Hepatocyte (in vitro differentiated cells): Measurements from ENCODE around the gene TMEM17. TPM values are rescaled to one million over a fixed set of nuclear protein-coding genes. Genes with fewer than 3 reads are reported as not detected.

Experiments
- DNase-seq: peaks from one replicate; pipeline ENCODE4 v3.0.0-alpha.2; 2016; ENCODE audit warnings: low spot score
- H2AFZ ChIP-seq: fragments of 200-600 bp; sonication (generic); 2 replicates; pipeline ENCODE4 v1.6.0; 2016; ENCODE audit warnings: antibody characterized with exemption, mild to moderate bottlenecking
- H3K27ac ChIP-seq: fragments of 200-600 bp; sonication (generic); 2 replicates; pipeline ENCODE4 v1.5.1; 2016; ENCODE audit warnings: mild to moderate bottlenecking
- H3K27me3 ChIP-seq: fragments of 200-600 bp; sonication (generic); 2 replicates; pipeline ENCODE4 v1.6.1; 2016
- H3K36me3 ChIP-seq: fragments of 200-600 bp; sonication (generic); replicated peaks from 2 replicates; pipeline ENCODE4 v1.5.1; 2016; ENCODE audit warnings: low read depth; ENCODE audit not compliant: insufficient read depth
- H3K4me1 ChIP-seq: fragments of 200-600 bp; sonication (generic); 2 replicates; pipeline ENCODE4 v1.5.1; 2016; ENCODE audit warnings: mild to moderate bottlenecking, moderate library complexity; ENCODE audit not compliant: insufficient read depth
- H3K4me2 ChIP-seq: fragments of 200-600 bp; sonication (generic); 2 replicates; pipeline ENCODE4 v1.6.0; 2016
- H3K4me3 ChIP-seq: fragments of 200-600 bp; sonication (generic); 2 replicates; pipeline ENCODE4 v1.5.1; 2016; ENCODE audit warnings: mild to moderate bottlenecking
- H3K79me2 ChIP-seq: fragments of 200-600 bp; sonication (generic); 2 replicates; pipeline ENCODE4 v1.6.0; 2017; ENCODE audit warnings: mild to moderate bottlenecking
- H3K9me2 ChIP-seq: fragments of 200-600 bp; sonication (generic); replicated peaks from 2 replicates; pipeline ENCODE4 v1.6.0; 2017; ENCODE audit warnings: mild to moderate bottlenecking; ENCODE audit not compliant: insufficient read depth
- H3K9me3 ChIP-seq: fragments of 200-600 bp; sonication (generic); 2 replicates; pipeline ENCODE4 v1.5.1; 2016; ENCODE audit warnings: low read depth, mild to moderate bottlenecking
- H4K20me1 ChIP-seq: fragments of 200-600 bp; sonication (generic); 2 replicates; pipeline ENCODE4 v1.6.0; 2016; ENCODE audit warnings: mild to moderate bottlenecking; ENCODE audit not compliant: insufficient read depth, poor library complexity, severe bottlenecking
- CTCF ChIP-seq: fragments of 200-600 bp; sonication (generic); IDR thresholded peaks from 2 replicates; pipeline ENCODE4 v1.5.1; 2016; ENCODE audit warnings: antibody characterized with exemption, mild to moderate bottlenecking; ENCODE audit not compliant: poor library complexity
- EZH2 ChIP-seq: fragments of 200-600 bp; sonication (generic); IDR thresholded peaks from 2 replicates; pipeline ENCODE4 v1.6.1; 2016; ENCODE audit warnings: antibody characterized with exemption, mild to moderate bottlenecking, borderline replicate concordance
- EZH2phosphoT487 ChIP-seq: fragments of 200-600 bp; sonication (generic); IDR thresholded peaks from one replicate; pipeline ENCODE4 v1.6.1; 2018; ENCODE audit warnings: antibody characterized with exemption, mild to moderate bottlenecking, low read depth, moderate library complexity; ENCODE audit not compliant: unreplicated experiment, severe bottlenecking
- WGBS: methylation state at CpG from one replicate; pipeline ENCODE4 v1.1.6; 2016; ENCODE audit warnings: low lambda C conversion rate; ENCODE audit errors: missing lambda C conversion rate; 5-methylcytosine and 5-hydroxymethylcytosine counted together
- polyA plus RNA-seq: library from polyadenylated mRNA; unstranded; fragments of >200 nt; fragmentation: Nextera tagmentation; extraction: Ambion mirVana; gene quantifications from 2 replicates; pipeline ENCODE4 v1.2.1, GENCODE V29; 2016
- total RNA-seq: library from RNA; depleted of rRNA; stranded (reverse); fragments of >200 nt; gene quantifications from 2 replicates; pipeline ENCODE4 v1.2.3, GENCODE V29; 2014

The TMEM17 gene
- total and polyA plus RNA-seq, 2 experiments from 2014 or later: 3.6 TPM

GRCh38 chr2:62471404-62471803 is 34.6 kb downstream of the TMEM17 start:
- WGBS: 84% methylated on average over 2 of the region's 2 CpGs
- H3K27ac ChIP-seq: no peak overlapping the region
- H2AFZ ChIP-seq: no peak overlapping the region
- no peaks in the 10 kb centered on the region for H3K36me3 ChIP-seq
- H3K4me1 ChIP-seq: peaks cover 16% of the 10 kb centered on the region
- H3K4me3 ChIP-seq: no peak overlapping the region
- H3K9me3 ChIP-seq: no peaks in the 10 kb centered on the region
- H4K20me1 ChIP-seq: no peaks in the 10 kb centered on the region
- TF ChIP-seq CTCF (no peak), EZH2phosphoT487 (no peak), EZH2 (no peak)
- H3K79me2 ChIP-seq: no peaks in the 10 kb centered on the region
- H3K9me2 ChIP-seq: no peaks in the 10 kb centered on the region
- H3K27me3 ChIP-seq: no peaks in the 10 kb centered on the region
- DNase-seq: no peak
- H3K4me2 ChIP-seq: no peak overlapping the region

DNA sequence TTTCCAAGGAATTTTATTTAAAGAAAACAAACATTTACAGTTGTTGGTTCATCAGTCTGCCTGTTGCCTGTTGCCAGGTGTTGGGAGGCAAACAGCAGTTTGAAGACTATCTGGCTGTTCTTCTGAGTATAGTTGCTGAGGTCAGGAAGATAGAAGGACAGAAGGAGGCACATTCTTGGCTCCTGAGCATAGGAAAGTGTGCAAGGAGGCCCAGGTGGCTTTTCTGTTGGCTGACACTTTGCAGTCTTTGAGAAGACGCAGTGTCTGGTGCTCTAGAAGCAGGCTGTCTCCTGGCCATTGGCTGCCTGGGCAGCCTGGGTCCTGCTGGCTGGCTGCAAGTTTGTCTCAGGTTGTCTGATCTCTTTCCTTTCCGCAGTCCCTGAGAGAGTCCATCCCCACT is 36.4 kb downstream of the TMEM17 start:
- Histone ChIP-seq H3K36me3 (no peaks in the 10 kb centered on the region), H3K4me2 (no peak overlapping the region), H3K79me2 (no peaks in the 10 kb centered on the region), H3K9me3 (no peaks in the 10 kb centered on the region), H3K9me2 (no peaks in the 10 kb centered on the region), H4K20me1 (no peaks in the 10 kb centered on the region), H3K27me3 (no peaks in the 10 kb centered on the region), H3K4me1 (peaks cover 5% of the 10 kb centered on the region), H3K27ac (no peak overlapping the region), H3K4me3 (no peak overlapping the region), H2AFZ (no peak overlapping the region)
- DNase-seq: no peak
- TF ChIP-seq EZH2 (no peak), CTCF (no peak), EZH2phosphoT487 (no peak)
- WGBS: 100% methylated on average over 2 of the region's 2 CpGs

DNA sequence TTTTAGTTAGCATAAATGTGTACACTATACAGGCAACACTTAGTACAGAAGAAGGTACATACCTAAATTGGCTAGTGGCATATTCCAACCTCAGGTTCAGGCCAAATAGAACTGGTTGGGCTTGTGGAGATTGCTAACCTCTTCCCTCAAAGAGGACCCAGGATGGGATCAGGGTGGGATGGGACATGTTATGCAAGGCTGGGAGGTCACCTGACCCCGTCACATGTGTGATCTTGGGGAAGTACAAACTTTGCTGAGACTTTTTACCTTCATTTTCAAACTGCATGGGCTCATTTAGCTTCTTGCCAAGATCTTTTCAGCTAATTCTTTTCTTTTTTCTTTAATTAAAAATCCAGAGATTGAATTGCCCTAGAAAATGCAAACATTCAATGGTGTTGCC is 36.9 kb downstream of the TMEM17 start:
- TF ChIP-seq EZH2phosphoT487: no peak
- TF ChIP-seq EZH2: no peak
- TF ChIP-seq CTCF: no peak
- no peaks in the 10 kb centered on the region for H3K79me2 ChIP-seq
- no peak overlapping the region for H2AFZ ChIP-seq
- no peak overlapping the region for H3K4me3 ChIP-seq
- no peak for DNase-seq
- H3K4me2 ChIP-seq: no peak overlapping the region
- H3K27me3 ChIP-seq: no peaks in the 10 kb centered on the region
- no peaks in the 10 kb centered on the region for H3K36me3 ChIP-seq
- no peaks in the 10 kb centered on the region for H3K9me2 ChIP-seq
- WGBS: 93% methylated on average over 1 of the region's 1 CpG
- no peak overlapping the region for H3K27ac ChIP-seq
- H3K9me3 ChIP-seq: no peaks in the 10 kb centered on the region
- no peaks in the 10 kb centered on the region for H4K20me1 ChIP-seq
- peaks cover 5% of the 10 kb centered on the region for H3K4me1 ChIP-seq
